WTC11 (cell line): ENCODE results near the gene MAP7. TPM values are rescaled to one million over a fixed set of nuclear protein-coding genes. Genes with fewer than 3 reads are reported as not detected.

ENCODE experiments used
- ATAC-seq: fragments of 200-7000 bp; cut with Tn5 transposase; 2 replicates; pipeline ENCODE4 v1.10.0; 2021; ENCODE audit warnings: mild to moderate bottlenecking, moderate library complexity
- CTCF ChIA-PET: fragments of 300-600 bp; sonication (Branson Sonifier 250); formaldehyde crosslinking; loops from one replicate; lab custom pipeline; 2021; ENCODE audit warnings: antibody characterized with exemption; lab: Charles Lee
- POLR2A ChIA-PET: fragments of 350-600 bp; sonication (Branson Sonifier 250); formaldehyde crosslinking; loops from one replicate; lab custom pipeline; 2021; ENCODE audit warnings: antibody characterized with exemption; lab: Charles Lee
- DNase-seq: peaks from one replicate; pipeline ENCODE4 v3.0.0; 2021; ENCODE audit warnings: low spot score
- H3K27ac Mint-ChIP-seq: 2 replicates; pipeline ENCODE4 v1.8.0; 2021; ENCODE audit warnings: mixed read lengths
- H3K27me3 Mint-ChIP-seq: 2 replicates; pipeline ENCODE4 v1.8.0; 2021; ENCODE audit warnings: low read depth, mild to moderate bottlenecking, moderate library complexity, mixed read lengths
- H3K36me3 Mint-ChIP-seq: 2 replicates; pipeline ENCODE4 v1.8.0; 2021; ENCODE audit warnings: mixed read lengths
- H3K4me1 Mint-ChIP-seq: 2 replicates; pipeline ENCODE4 v1.8.0; 2022; ENCODE audit warnings: mixed read lengths
- H3K4me3 Mint-ChIP-seq: 2 replicates; pipeline ENCODE4 v1.8.0; 2021; ENCODE audit warnings: mild to moderate bottlenecking, moderate library complexity, mixed read lengths
- H3K9me3 Mint-ChIP-seq: 2 replicates; pipeline ENCODE4 v1.8.0; 2021; ENCODE audit warnings: mixed read lengths
- FOXP1 ChIP-seq: sonication (generic); formaldehyde crosslinking; IDR thresholded peaks from 2 replicates; pipeline ENCODE4 v1.8.0; 2022; ENCODE audit warnings: missing genetic modification reagents, mild to moderate bottlenecking, moderate library complexity, borderline replicate concordance
- GRHL2 ChIP-seq: fragments of 250-450 bp; sonication (Bioruptor Pico); IDR thresholded peaks from 2 replicates; pipeline ENCODE4 v1.8.0; 2022; ENCODE audit warnings: mild to moderate bottlenecking, moderate library complexity; ENCODE audit not compliant: insufficient replicate concordance, severe bottlenecking
- GTF2I ChIP-seq: fragments of 250-450 bp; sonication (Bioruptor Pico); conservative IDR thresholded peaks from 2 replicates; pipeline ENCODE4 v1.4.0; 2021; ENCODE audit warnings: mild to moderate bottlenecking
- MLX ChIP-seq: sonication (generic); formaldehyde crosslinking; IDR thresholded peaks from 2 replicates; pipeline ENCODE4 v1.8.1; 2023; ENCODE audit warnings: mild to moderate bottlenecking, missing genetic modification reagents, moderate library complexity
- MXD4 ChIP-seq: fragments of 250-450 bp; sonication (Bioruptor Pico); IDR thresholded peaks from 2 replicates; pipeline ENCODE4 v1.8.0; 2021; ENCODE audit warnings: mild to moderate bottlenecking, moderate library complexity, borderline replicate concordance
- NFATC4 ChIP-seq: fragments of 250-450 bp; sonication (Bioruptor Pico); IDR thresholded peaks from 2 replicates; pipeline ENCODE4 v1.9.0; 2021; ENCODE audit warnings: mild to moderate bottlenecking
- NFYB ChIP-seq: sonication (generic); formaldehyde crosslinking; conservative IDR thresholded peaks from 2 replicates; pipeline ENCODE4 v1.8.0; 2022; ENCODE audit warnings: low read depth, missing genetic modification reagents
- NR3C1 ChIP-seq: sonication (generic); formaldehyde crosslinking; conservative IDR thresholded peaks from 2 replicates; pipeline ENCODE4 v1.8.1; 2023; ENCODE audit warnings: low read depth, mild to moderate bottlenecking, missing genetic modification reagents
- TCF7 ChIP-seq: sonication (generic); formaldehyde crosslinking; IDR thresholded peaks from 2 replicates; pipeline ENCODE4 v1.8.0; 2022; ENCODE audit warnings: mild to moderate bottlenecking, low read depth, missing genetic modification reagents, moderate library complexity
- TP53 ChIP-seq: sonication (generic); formaldehyde crosslinking; IDR thresholded peaks from 2 replicates; pipeline ENCODE4 v1.8.1; 2023; ENCODE audit warnings: mild to moderate bottlenecking, missing genetic modification reagents
- ZBTB43 ChIP-seq: sonication (generic); formaldehyde crosslinking; IDR thresholded peaks from 2 replicates; pipeline ENCODE4 v1.8.1; 2023; ENCODE audit warnings: mild to moderate bottlenecking, missing genetic modification reagents
- ZNF121 ChIP-seq: sonication (generic); formaldehyde crosslinking; IDR thresholded peaks from 2 replicates; pipeline ENCODE4 v1.8.0; 2023; ENCODE audit warnings: missing genetic modification reagents
- ZNF219 ChIP-seq: sonication (generic); formaldehyde crosslinking; IDR thresholded peaks from 2 replicates; pipeline ENCODE4 v1.8.0; 2023; ENCODE audit warnings: missing genetic modification reagents, mild to moderate bottlenecking, borderline replicate concordance
- ZNF396 ChIP-seq: fragments of 250-450 bp; sonication (Bioruptor Pico); IDR thresholded peaks from 2 replicates; pipeline ENCODE4 v1.8.0; 2021; ENCODE audit warnings: mild to moderate bottlenecking, moderate library complexity, borderline replicate concordance
- total RNA-seq: library from RNA; stranded (reverse); gene quantifications from 3 replicates; pipeline ENCODE4 v1.2.3, GENCODE V29; 2021
- TF ChIP-seq, protein P1 (sequence below): fragments of 250-450 bp; sonication (Bioruptor Pico); IDR thresholded peaks from 2 replicates; pipeline ENCODE4 v1.9.0; 2021; ENCODE audit warnings: mild to moderate bottlenecking
- TF ChIP-seq, protein P2 (sequence below): sonication (generic); formaldehyde crosslinking; conservative IDR thresholded peaks from 2 replicates; pipeline ENCODE4 v1.8.1; 2023; ENCODE audit warnings: mild to moderate bottlenecking, low read depth, missing genetic modification reagents, moderate library complexity
- TF ChIP-seq, protein P3 (sequence below): sonication (generic); formaldehyde crosslinking; IDR thresholded peaks from 2 replicates; pipeline ENCODE4 v1.8.0; 2023; ENCODE audit warnings: mild to moderate bottlenecking, missing genetic modification reagents
- TF ChIP-seq, protein P4 (sequence below): sonication (generic); formaldehyde crosslinking; IDR thresholded peaks from 2 replicates; pipeline ENCODE4 v1.8.1; 2022; ENCODE audit warnings: low read depth, missing genetic modification reagents, borderline replicate concordance
- TF ChIP-seq, protein P5 (sequence below): sonication (generic); formaldehyde crosslinking; IDR thresholded peaks from 2 replicates; pipeline ENCODE4 v1.8.1; 2022; ENCODE audit warnings: mild to moderate bottlenecking, moderate library complexity, missing genetic modification reagents

MAP7 gene
- total RNA-seq, 1 experiment from 2014 or later, result 56.6 TPM

DNA sequence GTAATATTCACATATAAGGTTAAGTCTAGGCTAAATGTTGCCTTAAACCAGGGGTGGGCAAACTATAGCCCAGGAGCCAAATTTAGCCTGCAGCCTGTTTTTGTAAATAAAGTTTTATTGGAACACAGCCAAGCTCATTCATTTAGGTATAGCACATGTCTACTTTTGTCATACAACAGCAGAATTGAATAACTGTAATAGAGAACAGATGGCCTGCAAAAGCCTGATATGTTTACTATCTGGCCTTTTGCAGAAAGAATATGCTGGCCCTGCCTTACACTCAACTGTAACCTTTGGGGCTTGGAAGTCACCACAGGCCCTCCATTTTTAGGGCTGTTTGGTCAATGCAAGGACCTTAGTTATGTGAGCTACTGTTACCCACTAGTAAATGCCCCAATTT lies 242.9 kb downstream of the MAP7 start:
- no peak overlapping the region for H3K4me3 Mint-ChIP-seq
- ATAC-seq, result no peak
- ChIA-PET CTCF (no interaction called here), POLR2A (no interaction called here)
- TF ChIP-seq, protein P1, sequence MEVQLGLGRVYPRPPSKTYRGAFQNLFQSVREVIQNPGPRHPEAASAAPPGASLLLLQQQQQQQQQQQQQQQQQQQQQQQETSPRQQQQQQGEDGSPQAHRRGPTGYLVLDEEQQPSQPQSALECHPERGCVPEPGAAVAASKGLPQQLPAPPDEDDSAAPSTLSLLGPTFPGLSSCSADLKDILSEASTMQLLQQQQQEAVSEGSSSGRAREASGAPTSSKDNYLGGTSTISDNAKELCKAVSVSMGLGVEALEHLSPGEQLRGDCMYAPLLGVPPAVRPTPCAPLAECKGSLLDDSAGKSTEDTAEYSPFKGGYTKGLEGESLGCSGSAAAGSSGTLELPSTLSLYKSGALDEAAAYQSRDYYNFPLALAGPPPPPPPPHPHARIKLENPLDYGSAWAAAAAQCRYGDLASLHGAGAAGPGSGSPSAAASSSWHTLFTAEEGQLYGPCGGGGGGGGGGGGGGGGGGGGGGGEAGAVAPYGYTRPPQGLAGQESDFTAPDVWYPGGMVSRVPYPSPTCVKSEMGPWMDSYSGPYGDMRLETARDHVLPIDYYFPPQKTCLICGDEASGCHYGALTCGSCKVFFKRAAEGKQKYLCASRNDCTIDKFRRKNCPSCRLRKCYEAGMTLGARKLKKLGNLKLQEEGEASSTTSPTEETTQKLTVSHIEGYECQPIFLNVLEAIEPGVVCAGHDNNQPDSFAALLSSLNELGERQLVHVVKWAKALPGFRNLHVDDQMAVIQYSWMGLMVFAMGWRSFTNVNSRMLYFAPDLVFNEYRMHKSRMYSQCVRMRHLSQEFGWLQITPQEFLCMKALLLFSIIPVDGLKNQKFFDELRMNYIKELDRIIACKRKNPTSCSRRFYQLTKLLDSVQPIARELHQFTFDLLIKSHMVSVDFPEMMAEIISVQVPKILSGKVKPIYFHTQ (CRISPR knock-in tag), result no peak
- TF ChIP-seq, protein P2, sequence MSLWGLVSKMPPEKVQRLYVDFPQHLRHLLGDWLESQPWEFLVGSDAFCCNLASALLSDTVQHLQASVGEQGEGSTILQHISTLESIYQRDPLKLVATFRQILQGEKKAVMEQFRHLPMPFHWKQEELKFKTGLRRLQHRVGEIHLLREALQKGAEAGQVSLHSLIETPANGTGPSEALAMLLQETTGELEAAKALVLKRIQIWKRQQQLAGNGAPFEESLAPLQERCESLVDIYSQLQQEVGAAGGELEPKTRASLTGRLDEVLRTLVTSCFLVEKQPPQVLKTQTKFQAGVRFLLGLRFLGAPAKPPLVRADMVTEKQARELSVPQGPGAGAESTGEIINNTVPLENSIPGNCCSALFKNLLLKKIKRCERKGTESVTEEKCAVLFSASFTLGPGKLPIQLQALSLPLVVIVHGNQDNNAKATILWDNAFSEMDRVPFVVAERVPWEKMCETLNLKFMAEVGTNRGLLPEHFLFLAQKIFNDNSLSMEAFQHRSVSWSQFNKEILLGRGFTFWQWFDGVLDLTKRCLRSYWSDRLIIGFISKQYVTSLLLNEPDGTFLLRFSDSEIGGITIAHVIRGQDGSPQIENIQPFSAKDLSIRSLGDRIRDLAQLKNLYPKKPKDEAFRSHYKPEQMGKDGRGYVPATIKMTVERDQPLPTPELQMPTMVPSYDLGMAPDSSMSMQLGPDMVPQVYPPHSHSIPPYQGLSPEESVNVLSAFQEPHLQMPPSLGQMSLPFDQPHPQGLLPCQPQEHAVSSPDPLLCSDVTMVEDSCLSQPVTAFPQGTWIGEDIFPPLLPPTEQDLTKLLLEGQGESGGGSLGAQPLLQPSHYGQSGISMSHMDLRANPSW (CRISPR knock-in tag), result no peak
- TF ChIP-seq GTF2I (CRISPR knock-in tag) (no peak), FOXP1 (CRISPR knock-in tag) (no peak), GRHL2 (CRISPR knock-in tag) (no peak), MLX (CRISPR knock-in tag) (no peak), NFATC4 (CRISPR knock-in tag) (no peak), TP53 (CRISPR knock-in tag) (no peak), MXD4 (CRISPR knock-in tag) (no peak), NFYB (no peak), ZNF219 (CRISPR knock-in tag) (no peak), NR3C1 (no peak), ZNF396 (CRISPR knock-in tag) (no peak), TCF7 (no peak), ZNF121 (CRISPR knock-in tag) (no peak), ZBTB43 (CRISPR knock-in tag) (no peak)
- TF ChIP-seq, protein P3, sequence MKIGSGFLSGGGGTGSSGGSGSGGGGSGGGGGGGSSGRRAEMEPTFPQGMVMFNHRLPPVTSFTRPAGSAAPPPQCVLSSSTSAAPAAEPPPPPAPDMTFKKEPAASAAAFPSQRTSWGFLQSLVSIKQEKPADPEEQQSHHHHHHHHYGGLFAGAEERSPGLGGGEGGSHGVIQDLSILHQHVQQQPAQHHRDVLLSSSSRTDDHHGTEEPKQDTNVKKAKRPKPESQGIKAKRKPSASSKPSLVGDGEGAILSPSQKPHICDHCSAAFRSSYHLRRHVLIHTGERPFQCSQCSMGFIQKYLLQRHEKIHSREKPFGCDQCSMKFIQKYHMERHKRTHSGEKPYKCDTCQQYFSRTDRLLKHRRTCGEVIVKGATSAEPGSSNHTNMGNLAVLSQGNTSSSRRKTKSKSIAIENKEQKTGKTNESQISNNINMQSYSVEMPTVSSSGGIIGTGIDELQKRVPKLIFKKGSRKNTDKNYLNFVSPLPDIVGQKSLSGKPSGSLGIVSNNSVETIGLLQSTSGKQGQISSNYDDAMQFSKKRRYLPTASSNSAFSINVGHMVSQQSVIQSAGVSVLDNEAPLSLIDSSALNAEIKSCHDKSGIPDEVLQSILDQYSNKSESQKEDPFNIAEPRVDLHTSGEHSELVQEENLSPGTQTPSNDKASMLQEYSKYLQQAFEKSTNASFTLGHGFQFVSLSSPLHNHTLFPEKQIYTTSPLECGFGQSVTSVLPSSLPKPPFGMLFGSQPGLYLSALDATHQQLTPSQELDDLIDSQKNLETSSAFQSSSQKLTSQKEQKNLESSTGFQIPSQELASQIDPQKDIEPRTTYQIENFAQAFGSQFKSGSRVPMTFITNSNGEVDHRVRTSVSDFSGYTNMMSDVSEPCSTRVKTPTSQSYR (CRISPR knock-in tag), result no peak
- TF ChIP-seq, protein P4, sequence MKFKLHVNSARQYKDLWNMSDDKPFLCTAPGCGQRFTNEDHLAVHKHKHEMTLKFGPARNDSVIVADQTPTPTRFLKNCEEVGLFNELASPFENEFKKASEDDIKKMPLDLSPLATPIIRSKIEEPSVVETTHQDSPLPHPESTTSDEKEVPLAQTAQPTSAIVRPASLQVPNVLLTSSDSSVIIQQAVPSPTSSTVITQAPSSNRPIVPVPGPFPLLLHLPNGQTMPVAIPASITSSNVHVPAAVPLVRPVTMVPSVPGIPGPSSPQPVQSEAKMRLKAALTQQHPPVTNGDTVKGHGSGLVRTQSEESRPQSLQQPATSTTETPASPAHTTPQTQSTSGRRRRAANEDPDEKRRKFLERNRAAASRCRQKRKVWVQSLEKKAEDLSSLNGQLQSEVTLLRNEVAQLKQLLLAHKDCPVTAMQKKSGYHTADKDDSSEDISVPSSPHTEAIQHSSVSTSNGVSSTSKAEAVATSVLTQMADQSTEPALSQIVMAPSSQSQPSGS (CRISPR knock-in tag), result no peak
- TF ChIP-seq, protein P5, sequence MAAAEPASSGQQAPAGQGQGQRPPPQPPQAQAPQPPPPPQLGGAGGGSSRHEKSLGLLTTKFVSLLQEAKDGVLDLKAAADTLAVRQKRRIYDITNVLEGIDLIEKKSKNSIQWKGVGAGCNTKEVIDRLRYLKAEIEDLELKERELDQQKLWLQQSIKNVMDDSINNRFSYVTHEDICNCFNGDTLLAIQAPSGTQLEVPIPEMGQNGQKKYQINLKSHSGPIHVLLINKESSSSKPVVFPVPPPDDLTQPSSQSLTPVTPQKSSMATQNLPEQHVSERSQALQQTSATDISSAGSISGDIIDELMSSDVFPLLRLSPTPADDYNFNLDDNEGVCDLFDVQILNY (CRISPR knock-in tag), result no peak
- no peaks in the 10 kb centered on the region for H3K36me3 Mint-ChIP-seq
- DNase-seq, result no peak
- no peaks in the 10 kb centered on the region for H3K27me3 Mint-ChIP-seq
- no peak overlapping the region for H3K27ac Mint-ChIP-seq
- peaks cover 9% of the 10 kb centered on the region; the same call in 1 of the 2 replicates for H3K9me3 Mint-ChIP-seq
- peaks cover 3% of the 10 kb centered on the region; the same call in 1 of the 2 replicates for H3K4me1 Mint-ChIP-seq
